Right cardiac atrium (tissue), 5 donors: Measurements from ENCODE around the gene BFSP1. TPM values are rescaled to one million over a fixed set of nuclear protein-coding genes. Genes with fewer than 3 reads are reported as not detected.

ENCODE experiments used
- ATAC-seq, 2 donors: fragments of 200-7000 bp; cut with Tn5 transposase; one replicate each; pipeline versions ENCODE4 v1.8.0 to v1.9.1; 2020; ENCODE audit warnings: moderate library complexity in 2 of 2, mild to moderate bottlenecking in 1 of 2
- DNase-seq, 3 donors: peaks; one replicate each; pipeline ENCODE4 v3.0.0-alpha.2; 2020
- H3K27ac ChIP-seq: one replicate; pipeline ENCODE4 v1.5.1; 2013; ENCODE audit warnings: mild to moderate bottlenecking, low read length, control low read depth, moderate library complexity
- H3K27me3 ChIP-seq: one replicate; pipeline ENCODE4 v1.6.1; 2013; ENCODE audit not compliant: control insufficient read depth, insufficient read depth
- H3K4me1 ChIP-seq: one replicate; pipeline ENCODE4 v1.6.1; 2013; ENCODE audit warnings: low read length; ENCODE audit not compliant: control insufficient read depth, insufficient read depth
- H3K4me3 ChIP-seq: one replicate; pipeline ENCODE4 v1.5.1; 2013; ENCODE audit warnings: low read length, control low read depth
- H3K9me3 ChIP-seq: one replicate; pipeline ENCODE4 v1.6.1; 2013; ENCODE audit warnings: low read length; ENCODE audit not compliant: control insufficient read depth
- WGBS: extraction: QIAGEN DNeasy Blood & Tissue Kit; methylation state at CpG from one replicate; pipeline ENCODE4 v1.1.7; 2013; 5-methylcytosine and 5-hydroxymethylcytosine counted together
- intact Hi-C, 4 donors: fragments of 100-400 bp; cut with DNase I; formaldehyde crosslinking; loops; one replicate each; pipeline versions ENCODE4 v1.11.0 to v1.14.0; 2022 to 2023
- polyA plus RNA-seq: library from polyadenylated mRNA; stranded (reverse); fragments of 200-250 nt; gene quantifications from one replicate; pipeline ENCODE4 v1.2.3, GENCODE V29; 2013
- total RNA-seq, 4 donors: library from RNA; stranded (reverse); fragmentation: NEBNext Ultra II Directional; extraction: Animal tissue kit (Norgen Biotek cat#: 25700); gene quantifications; one replicate each; pipeline ENCODE4 v1.2.1, GENCODE V29; 2021
- donor health status: healthy with polysubstance abuse.
- donor health status: DM: no; HTN: yes; CAD: no.
- donor health status: DM: no; HTN: no; CAD: no.
- donor health status: DM: no; HTN: yes; CAD: no; lungs with severe emphysema.
- donor health status: DM: yes; HTN: yes; CAD: no.

The BFSP1 gene
- total and polyA plus RNA-seq, 5 donors, result 0.59 to 1.8 (median 0.65) TPM

- WGBS, result 79% methylated on average over 2 of the region's 2 CpGs
- Histone ChIP-seq H3K4me1 (no peaks in the 10 kb centered on the region), H3K9me3 (no peaks in the 10 kb centered on the region), H3K4me3 (no peak overlapping the region), H3K27ac (no peak overlapping the region), H3K27me3 (no peaks in the 10 kb centered on the region)
- DNase-seq, result no peak
- no peak for ATAC-seq
- intact Hi-C loops, result no loop called here
These were observed 71.1 kb downstream of the BFSP1 start for GRCh38 chr20:17460119-17460518.

GRCh38 chr20:17457588-17458190 is 73.5 kb downstream of the BFSP1 start:
- no peak overlapping the region for H3K4me3 ChIP-seq
- DNase-seq, result no peak
- no peaks in the 10 kb centered on the region for H3K9me3 ChIP-seq
- H3K27me3 ChIP-seq, result no peaks in the 10 kb centered on the region
- intact Hi-C loops, result no loop called here
- no peak overlapping the region for H3K27ac ChIP-seq
- H3K4me1 ChIP-seq, result no peaks in the 10 kb centered on the region
- ATAC-seq, result no peak
- 81% methylated on average over 6 of the region's 6 CpGs for WGBS

DNA sequence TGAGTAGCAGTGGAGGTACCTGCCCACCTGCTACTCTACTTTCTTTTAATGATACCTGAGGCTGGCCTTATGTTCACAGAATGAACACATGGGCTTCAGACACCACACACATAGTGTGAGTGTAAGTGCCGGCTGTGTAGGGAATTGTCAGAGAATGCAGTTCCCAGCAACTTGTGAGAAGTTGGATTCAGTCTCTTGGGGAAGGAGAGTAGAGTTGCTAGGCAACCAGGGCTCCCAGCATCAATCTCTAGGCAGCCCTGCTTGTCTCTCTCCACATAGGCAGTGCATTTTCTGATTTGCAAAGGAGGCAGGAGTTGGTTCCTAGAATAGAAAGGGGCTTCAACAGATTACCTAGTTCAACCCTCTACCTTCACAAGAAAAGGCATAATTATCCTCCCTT is 74.1 kb downstream of the BFSP1 start:
- intact Hi-C loops, result no loop called here
- H3K4me3 ChIP-seq, result no peak overlapping the region
- ATAC-seq, result no peak
- H3K4me1 ChIP-seq, result no peaks in the 10 kb centered on the region
- H3K9me3 ChIP-seq, result no peaks in the 10 kb centered on the region
- no peaks in the 10 kb centered on the region for H3K27me3 ChIP-seq
- H3K27ac ChIP-seq, result no peak overlapping the region
- WGBS, result 62% methylated on average over 1 of the region's 1 CpG
- no peak for DNase-seq

GRCh38 chr20:17456279-17456678 is 74.9 kb downstream of the BFSP1 start:
- no peak overlapping the region for H3K27ac ChIP-seq
- no peaks in the 10 kb centered on the region for H3K4me1 ChIP-seq
- ATAC-seq (no peak), DNase-seq (no peak)
- intact Hi-C loops, result no loop called here
- no peaks in the 10 kb centered on the region for H3K27me3 ChIP-seq
- WGBS, result 77% methylated on average over 8 of the region's 8 CpGs
- H3K9me3 ChIP-seq, result no peaks in the 10 kb centered on the region
- H3K4me3 ChIP-seq, result no peak overlapping the region

GRCh38 chr20:17453592-17453991 is 77.6 kb downstream of the BFSP1 start:
- no peaks in the 10 kb centered on the region for H3K27me3 ChIP-seq
- no peak overlapping the region for H3K4me3 ChIP-seq
- DNase-seq (no peak), ATAC-seq (no peak)
- H3K9me3 ChIP-seq, result no peaks in the 10 kb centered on the region
- intact Hi-C loops, result no loop called here
- 80% methylated on average over 22 of the region's 22 CpGs for WGBS
- H3K4me1 ChIP-seq, result no peaks in the 10 kb centered on the region
- H3K27ac ChIP-seq, result no peak overlapping the region

GRCh38 chr20:17452441-17452840 is 78.7 kb downstream of the BFSP1 start:
- no peak for DNase-seq
- no peak for ATAC-seq
- WGBS, result 77% methylated on average over 3 of the region's 3 CpGs

GRCh38 chr20:17449031-17449430 is 82.1 kb downstream of the BFSP1 start:
- H3K27ac ChIP-seq, result no peak overlapping the region
- no peaks in the 10 kb centered on the region for H3K4me1 ChIP-seq
- intact Hi-C loops, result no loop called here
- H3K9me3 ChIP-seq, result no peaks in the 10 kb centered on the region
- no peak for DNase-seq
- no peak overlapping the region for H3K4me3 ChIP-seq
- no peak for ATAC-seq
- 82% methylated on average over 2 of the region's 2 CpGs for whole genome bisulfite sequencing
- H3K27me3 ChIP-seq, result no peaks in the 10 kb centered on the region

More at GRCh38 chr20:17452441-17452840, 78.7 kb downstream of the BFSP1 start:
- intact Hi-C loops, result no loop called here
- Histone ChIP-seq H3K4me1 (no peaks in the 10 kb centered on the region), H3K27ac (no peak overlapping the region), H3K4me3 (no peak overlapping the region), H3K9me3 (no peaks in the 10 kb centered on the region), H3K27me3 (no peaks in the 10 kb centered on the region)

DNA sequence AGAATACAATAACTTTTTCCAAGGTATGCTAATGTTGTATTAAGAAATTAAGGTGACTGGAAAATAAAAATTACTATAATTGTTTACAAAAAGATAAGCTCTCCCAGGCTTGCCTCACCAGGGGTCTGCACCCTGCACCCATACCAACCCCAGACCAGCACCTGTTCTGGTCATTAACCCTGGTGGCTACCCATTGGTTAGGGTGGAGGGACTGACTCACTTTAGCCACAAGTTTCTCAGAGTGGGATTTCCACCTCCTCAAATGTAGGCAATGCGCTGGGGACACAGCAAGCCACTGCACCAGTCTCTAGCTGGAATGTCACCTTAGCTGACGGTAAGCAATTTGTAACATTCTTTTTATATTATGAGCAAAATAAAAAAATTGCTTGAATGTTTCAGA is 83.1 kb downstream of the BFSP1 start:
- ATAC-seq, result no peak
- WGBS, result 94% methylated on average over 2 of the region's 2 CpGs
- no peak for DNase-seq
- no peaks in the 10 kb centered on the region for H3K9me3 ChIP-seq
- H3K27ac ChIP-seq, result no peak overlapping the region
- H3K4me3 ChIP-seq, result no peak overlapping the region
- intact Hi-C loops, result no loop called here
- no peaks in the 10 kb centered on the region for H3K4me1 ChIP-seq
- H3K27me3 ChIP-seq, result no peaks in the 10 kb centered on the region

GRCh38 chr20:17446171-17446570 is 85.0 kb downstream of the BFSP1 start:
- intact Hi-C loops, result no loop called here
- DNase-seq (no peak), ATAC-seq (no peak)
- Histone ChIP-seq H3K9me3 (no peaks in the 10 kb centered on the region), H3K27ac (no peak overlapping the region), H3K4me1 (no peaks in the 10 kb centered on the region), H3K4me3 (no peak overlapping the region), H3K27me3 (no peaks in the 10 kb centered on the region)
- WGBS, result 76% methylated on average over 5 of the region's 5 CpGs

- H3K9me3 ChIP-seq, result no peaks in the 10 kb centered on the region
- no peaks in the 10 kb centered on the region for H3K27me3 ChIP-seq
- 75% methylated on average over 13 of the region's 13 CpGs for WGBS
- DNase-seq (no peak), ATAC-seq (no peak)
- intact Hi-C loops, result no loop called here
- H3K4me1 ChIP-seq, result no peaks in the 10 kb centered on the region
- no peak overlapping the region for H3K27ac ChIP-seq
- H3K4me3 ChIP-seq, result no peak overlapping the region
These were observed 85.6 kb downstream of the BFSP1 start for GRCh38 chr20:17445543-17445942.

- Histone ChIP-seq H3K4me3 (no peak overlapping the region), H3K4me1 (no peaks in the 10 kb centered on the region), H3K9me3 (no peaks in the 10 kb centered on the region), H3K27ac (no peak overlapping the region), H3K27me3 (no peaks in the 10 kb centered on the region)
- 48% methylated on average over 2 of the region's 2 CpGs for WGBS
- intact Hi-C loops, result no loop called here
- ATAC-seq (no peak), DNase-seq (no peak)
These were observed 87.1 kb downstream of the BFSP1 start for GRCh38 chr20:17444091-17444490.
